NCI-H1417 (cell line): Measurements from ENCODE around the gene ELFN2.
A peak's percentile ranks its signal among the peaks of the same experiment; 100 is the strongest.

Experiments used
- DNase-seq, 3 experiments: peaks; one replicate each; lab custom pipeline; 2025; lab: John Stamatoyannopoulos, UW

The ELFN2 gene

DNA sequence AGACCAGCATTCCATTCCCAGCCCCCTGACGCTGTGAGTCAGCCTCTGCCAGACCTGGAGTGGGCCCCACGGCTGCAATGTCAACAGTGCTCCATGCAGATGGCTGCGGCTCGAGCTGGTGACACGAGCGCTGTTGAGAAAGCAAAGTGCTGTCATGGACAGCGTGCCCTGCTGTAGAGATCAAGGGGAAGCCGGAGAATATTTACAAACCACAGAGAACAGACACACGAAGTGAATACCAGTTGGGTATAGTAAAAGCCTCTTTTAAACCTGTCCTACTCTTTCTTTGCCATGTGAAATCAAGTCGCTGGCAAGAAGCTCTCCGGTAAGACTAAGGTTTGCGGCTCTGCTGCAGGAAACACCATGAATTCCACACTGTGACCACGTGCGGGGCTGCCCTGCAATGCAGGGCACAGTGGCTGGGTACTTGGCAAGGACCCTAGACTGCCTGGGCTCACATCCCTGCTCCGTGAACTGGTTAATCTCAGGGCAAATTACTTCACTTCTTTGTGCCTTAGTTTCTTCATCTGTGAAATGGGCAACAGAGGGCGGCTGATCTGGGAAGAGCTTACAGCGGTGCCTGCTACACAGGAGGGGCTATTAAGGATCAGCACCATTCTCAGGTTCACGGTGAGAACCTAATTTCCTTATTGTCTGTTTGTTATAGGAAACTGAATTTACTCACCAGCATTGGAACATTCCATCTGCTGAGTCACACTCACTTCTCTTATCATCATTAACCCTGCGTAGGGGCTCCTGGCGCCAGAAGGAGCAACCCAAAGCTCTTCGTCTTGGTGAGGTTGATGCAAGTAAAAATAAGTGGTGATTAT lies 27.8 kb upstream of the ELFN2 start:
- peak in 2 of 3 experiments; percentile 10 to 23 for DNase-seq

DNA sequence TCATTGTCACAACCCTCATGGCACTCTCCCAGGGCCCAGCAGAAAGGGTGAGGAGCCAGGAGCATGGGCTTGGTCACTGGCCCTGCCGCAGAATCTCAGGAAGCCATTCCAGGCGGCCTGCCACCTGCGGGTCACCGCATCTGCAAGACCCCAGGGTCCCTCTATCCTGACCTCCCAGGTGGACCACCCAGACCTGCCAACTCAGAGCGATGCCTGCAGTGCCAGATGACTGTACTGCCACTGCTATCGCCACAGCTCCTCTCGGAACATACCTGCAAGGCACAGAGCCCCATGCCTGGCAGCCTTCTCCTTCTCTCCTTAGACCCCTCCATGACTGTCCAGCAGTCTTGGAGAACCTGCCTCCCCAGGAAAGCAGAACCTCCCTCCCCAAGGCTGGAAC lies 26.4 kb upstream of the ELFN2 start:
- DNase-seq, result no peak

DNA sequence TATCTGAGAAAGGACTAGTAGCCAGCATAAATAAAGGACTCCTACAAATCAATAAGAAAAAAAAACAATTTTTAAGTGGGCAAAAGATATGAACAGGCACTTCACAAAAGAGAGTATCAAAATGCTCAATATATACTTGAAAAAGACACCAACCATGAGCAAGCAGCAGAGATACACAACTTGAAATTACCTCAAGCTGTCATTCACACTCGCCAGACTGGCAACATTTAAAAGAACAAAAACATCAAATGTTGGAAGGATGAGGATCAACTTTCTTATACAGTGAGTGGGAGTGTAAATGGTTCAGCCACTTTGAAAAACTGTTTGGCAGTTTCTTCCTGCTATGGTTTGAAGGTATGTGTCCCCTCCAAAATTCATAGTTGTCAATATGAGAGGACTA lies 23.9 kb upstream of the ELFN2 start:
- no peak for DNase-seq

DNA sequence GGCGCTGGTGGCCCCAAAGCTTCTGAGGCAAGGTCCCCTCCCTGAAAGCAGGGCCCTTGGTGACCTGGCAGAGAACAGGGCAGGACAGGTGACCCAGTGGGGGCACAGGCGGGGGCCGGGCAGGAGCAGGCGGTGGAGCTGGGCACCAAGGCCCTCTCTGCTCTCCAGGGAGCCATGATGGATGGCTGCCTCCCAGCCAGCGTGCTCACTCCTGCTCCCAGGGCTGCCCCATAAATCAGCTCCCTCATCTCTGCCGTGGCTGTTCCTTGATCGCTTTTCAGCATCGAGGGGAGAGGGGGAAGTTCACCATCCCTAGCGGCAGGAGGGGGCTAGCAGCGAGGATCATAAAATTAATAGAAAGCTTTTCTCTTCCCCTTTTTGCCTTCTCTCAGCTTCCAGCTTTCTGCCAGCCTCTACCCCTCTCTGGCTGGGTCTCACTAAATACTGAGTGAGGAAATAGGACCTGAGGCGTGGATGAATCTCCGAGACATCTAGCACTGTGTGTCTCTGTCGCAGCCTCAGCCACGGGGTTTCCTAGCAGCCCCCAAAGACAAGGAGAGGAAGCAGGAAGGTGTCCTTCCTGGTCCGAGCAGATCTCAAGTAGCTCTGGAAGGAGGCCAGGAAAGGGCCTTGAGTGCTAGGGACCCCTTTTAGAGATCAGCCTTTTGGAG lies 22.2 kb upstream of the ELFN2 start:
- DNase-seq, result peak in 1 of 3 experiments; percentile 16

DNA sequence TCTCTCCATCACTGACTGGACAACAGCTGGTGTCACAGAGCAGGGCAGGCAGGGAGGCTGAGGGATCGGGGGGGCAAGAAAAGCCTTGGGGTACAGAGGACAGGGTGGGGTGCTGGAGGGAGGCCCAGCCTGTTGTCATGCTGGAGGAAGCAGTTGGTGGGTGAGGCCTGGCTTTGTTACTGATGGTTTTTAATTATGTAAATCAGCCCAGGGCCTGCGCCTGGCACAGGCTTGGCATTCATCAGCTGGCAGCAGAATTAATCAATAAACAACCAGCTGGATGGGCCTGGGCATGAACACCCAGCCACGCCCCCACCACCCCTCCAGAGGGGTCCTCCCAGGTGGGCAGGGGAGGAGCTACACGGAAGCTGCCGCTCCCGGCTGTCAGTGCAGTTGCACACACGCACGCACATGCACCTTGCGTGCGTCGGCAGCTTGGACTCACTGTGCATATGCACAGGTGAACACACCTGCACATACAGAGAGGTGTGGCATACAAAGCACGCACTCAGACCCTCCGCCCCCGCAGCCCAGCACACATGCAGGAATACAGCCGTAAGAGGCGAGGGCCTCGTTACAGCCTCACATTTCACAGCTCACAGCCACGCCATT lies 21.3 kb upstream of the ELFN2 start:
- DNase-seq, result peak; percentile 54 to 62 (median 60)

DNA sequence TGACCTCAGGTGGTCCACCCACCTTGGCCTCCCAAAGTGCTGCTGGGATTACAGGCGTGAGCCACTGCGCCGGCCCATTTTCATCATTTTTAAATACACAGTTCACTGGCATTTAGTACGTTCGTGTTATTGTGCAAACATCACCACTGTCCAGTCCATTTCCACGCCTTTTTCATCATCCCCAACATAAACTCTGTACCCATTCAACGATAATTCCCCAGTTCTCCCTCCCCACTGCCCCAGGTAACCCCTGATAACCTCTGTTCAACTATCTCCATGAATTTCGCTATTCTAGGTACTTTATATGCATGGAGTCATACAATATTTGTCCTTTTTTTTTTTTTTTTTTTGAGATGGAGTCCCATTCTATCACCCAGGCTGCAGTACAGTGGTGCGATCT lies 18.2 kb upstream of the ELFN2 start:
- no peak for DNase-seq

DNA sequence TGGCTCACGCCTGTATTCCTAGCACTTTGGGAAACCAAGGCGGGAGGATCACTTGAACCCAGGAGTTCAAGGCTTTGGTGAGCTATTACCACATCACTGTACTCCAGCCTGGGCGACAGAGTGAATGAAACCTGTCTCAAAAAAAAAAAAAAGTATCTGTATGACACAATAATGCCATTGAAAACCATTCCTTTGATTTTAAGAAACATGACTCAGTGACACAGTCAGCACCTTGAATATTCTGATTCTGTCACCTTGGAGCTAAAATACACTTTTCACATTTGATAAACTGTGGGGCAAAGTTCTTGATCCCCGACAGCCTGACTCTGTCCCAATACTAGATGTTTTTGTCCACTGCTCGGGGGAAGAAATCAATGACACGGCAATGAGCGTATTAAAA lies 16.7 kb upstream of the ELFN2 start:
- DNase-seq, result no peak

DNA sequence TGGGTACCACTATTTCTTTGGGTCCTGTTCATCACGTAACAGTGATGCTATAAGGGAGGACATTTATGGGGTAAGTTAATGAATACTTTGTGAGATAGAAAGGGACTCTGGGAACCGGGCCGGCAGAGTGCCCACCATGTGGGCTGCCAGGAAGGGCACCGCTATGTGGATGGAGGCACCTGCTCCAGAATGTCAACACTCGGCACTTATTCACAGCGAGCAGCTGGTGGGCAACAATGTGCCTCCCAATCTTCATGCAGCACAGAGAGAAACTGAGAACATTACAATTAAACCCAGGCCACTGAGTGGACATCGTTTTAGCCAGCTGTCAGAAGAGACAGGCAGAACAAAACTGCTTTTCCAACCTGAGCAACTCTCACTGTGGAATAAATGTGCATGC lies 15.8 kb upstream of the ELFN2 start:
- DNase-seq, result peak in 1 of 3 experiments; percentile 49

DNA sequence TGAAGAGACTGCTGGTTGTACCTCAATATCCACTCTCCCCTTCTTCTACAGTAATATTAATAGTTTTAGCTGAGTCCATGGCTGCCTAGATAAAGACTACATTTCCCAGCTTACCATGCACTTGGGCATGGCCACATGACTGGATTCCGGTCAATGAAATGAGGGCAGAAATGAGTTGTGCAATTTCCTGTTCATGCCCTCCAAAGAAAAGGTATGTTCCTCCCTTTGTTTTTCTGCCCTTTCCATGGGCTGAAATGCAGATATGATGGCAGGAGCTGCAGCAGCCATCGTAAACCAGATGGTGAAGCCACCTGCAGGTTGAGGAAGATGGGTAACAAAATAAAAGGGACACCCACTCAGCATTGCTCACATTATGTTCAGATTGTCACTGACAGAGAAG lies 15.3 kb upstream of the ELFN2 start:
- DNase-seq, result no peak

DNA sequence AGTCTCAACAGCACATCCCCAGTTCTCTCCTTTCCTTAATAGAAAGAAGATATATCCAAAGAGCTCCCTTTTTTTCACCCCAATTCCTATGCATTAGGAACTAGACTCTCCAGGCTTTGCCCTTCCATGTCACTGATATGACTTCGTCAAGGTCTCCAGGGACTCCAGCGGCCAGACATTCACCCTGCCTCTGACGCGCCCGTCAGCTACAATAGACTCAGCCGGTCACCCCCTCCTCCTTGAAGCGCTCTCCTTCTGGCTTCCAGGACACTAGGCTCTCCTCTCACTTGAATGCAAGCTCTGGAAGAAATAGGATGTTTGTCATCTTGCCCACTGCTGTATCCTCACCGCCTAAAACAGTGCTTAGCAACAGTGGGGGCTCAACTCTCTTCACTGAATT lies 14.9 kb upstream of the ELFN2 start:
- no peak for DNase-seq

DNA sequence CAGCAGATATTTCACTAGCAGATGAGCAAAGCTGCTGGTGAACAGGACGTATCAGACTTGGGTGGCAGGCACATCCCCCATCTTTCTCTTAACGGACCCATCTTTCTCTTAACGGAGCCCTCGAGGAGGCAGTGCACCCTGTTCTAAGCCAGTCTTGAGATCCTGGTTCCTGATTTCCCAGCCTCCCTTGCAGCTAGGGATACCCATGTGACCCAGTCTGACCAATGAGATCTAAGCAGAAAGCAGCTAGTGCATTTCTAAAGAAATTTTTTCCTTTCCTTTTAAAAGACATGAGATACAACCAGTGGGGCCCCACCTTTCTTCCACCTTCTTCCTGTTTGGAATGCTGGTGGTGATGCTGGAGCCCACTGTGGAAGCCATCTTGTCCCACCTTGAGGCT lies 13.6 kb upstream of the ELFN2 start:
- no peak for DNase-seq

DNA sequence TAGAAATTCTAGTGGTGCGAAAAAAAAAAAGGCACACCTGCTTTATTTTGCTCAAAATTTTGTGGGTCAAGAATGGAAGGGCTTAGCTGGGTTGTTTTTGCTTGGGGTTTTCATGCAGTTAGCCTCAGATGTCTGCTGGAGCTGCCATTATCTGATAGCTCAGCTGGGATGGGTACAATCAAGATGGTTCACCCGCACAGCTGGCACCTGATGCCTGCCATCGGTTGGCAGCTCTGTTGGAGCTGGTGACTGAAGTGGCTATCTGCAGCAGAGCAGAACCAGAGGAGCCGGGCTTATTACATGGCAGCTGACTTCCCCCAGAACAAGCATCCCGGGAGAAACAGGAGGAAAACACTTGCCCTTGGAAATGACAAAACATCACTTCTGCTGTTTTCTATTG lies 12.1 kb upstream of the ELFN2 start:
- DNase-seq, result peak in 2 of 3 experiments; percentile 5 to 8

DNA sequence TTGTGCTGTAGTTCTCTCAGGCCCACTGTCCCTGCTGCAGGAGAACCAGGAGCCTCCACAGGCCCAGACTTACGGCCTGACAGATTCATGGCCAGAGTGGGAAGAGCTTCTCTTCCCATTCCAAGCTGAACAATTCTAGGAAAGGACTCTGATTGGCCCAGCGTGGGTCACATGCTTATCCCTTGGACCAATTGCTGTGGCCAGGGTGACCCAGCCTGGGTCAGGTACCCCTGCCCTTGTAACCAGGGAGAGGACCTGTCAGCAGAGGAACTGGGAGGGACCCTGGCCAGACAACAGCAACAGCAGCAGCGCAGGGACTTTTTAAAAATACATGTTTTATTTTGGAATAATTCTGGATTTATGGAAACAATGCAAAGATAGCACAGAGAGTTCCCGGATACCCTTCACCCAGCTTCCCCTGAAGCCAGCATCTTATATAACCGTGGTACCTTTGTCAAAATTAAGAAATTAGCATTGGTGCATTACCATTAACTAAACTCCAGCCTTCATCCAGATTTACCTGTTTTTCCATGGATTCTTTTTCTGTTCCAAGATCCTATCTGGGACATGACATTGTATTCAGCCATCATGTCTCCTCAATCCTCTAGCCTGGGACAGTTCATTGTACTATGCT lies 8.8 kb upstream of the ELFN2 start:
- no peak for DNase-seq

DNA sequence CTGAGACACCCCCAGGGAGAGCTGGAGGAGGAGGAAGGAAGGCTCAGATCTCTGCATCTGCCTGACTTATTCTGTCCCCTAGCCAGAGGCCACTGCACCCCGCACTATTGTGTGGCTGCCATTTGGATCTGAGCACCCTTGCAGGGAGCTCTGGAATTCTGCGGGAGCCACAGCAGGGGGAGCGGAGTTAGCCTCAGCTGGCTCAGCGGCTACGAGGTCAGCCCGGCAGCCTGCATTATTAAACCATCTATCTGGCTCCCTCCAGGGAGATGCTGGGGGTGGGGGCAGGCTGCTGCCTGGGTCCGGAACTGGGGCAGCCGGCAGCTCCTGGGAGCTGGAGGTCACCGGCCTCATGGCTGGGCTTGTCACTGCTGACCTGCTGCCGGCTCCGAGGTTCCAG lies 6.5 kb upstream of the ELFN2 start:
- no peak for DNase-seq

DNA sequence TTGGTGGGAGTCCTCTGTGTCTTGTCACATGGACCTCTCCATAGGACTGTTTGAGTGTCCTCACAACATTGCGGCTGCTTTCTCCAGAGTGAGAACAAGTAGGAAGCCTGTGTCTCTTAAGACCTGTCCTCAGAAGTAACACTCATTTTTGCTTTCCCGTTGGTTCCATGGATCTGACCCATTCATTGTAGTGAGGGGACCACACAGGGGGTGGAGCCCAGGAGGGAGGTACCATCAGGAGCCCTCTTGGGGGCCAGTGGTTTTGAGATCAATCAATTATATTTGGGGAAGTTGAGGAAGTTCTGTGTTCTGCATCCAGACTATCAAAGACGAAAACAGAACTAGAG lies 5.4 kb upstream of the ELFN2 start:
- no peak for DNase-seq

DNA sequence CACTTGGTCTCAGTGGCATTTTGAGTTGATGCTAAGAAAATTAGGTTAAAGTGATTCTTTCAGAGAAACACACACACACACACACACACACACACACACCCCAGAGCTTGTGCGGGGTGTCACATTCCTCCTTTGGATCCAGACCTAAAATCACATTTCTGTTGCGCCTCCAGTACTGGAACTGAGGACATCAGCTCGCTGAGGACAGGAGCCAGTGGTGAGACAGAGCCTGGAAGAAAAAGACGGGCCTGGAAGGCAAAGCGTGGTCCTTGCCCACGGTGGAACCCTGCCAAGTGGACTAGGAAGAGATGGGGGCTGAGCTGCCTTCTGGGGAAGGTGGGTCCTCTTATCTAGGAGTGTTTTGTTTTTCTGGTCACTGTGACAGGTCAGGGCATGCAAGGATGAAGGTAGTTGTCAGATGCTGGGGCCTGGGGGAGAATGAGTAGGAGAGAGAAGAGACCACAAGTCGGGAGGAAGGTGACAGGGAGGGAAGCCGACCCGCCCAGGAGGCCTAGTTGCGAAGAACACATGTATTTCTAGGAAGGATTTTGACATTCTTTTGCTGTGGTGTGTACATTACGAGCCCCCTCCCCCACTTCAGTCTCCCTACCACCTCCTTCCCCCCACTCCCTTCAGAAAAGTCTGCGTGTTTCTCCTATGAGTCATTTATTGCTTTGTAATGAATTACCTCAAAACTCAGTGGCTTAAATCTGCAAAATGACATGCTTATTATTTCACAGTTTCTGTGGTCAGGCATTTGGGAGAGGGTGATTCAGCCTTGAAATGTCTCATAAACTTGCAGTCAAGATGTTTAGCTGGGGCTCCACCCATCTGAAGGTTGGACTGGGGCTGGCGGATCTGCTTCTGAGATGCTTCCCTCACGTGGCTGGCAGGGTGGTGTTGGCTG lies 4.8 kb upstream of the ELFN2 start:
- no peak for DNase-seq

DNA sequence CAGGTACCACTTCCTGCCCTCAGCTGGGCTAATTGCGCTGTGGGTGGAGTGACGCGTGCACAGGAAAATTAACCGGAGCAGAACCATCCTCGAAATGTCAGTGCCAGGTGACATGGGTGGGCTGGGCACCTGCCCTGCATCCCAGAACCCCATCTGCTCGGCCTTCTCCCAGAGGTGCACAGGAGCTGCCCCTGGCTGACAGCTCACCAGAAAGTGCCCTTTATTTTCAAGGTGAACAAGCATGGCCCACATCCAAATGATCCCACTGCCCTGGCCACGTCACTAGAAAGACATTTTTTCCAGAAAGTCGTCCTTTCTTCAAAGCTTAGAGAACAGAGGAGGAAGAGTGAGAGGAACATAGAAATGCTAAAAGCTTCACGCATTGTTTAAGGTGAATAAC lies 4.1 kb upstream of the ELFN2 start:
- no peak for DNase-seq

DNA sequence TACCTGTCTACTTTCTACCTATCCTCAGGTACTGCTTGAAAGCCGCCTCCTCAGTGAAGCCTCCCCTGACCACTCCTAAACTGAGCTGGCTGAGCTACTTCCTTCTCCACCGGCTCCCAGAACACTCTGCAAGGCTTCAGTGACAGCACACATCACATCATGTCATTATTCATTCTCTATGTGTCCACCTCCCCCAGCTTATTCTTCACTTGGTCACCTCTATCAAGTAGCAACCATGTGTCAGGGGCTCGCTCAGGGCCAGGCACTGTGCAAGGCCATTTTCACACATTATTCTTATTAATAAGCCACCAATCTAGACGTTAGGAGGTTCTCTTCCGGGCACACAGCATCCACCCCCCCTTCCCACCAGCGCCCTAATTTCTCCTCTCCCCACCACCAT lies 3.7 kb upstream of the ELFN2 start:
- no peak for DNase-seq

DNA sequence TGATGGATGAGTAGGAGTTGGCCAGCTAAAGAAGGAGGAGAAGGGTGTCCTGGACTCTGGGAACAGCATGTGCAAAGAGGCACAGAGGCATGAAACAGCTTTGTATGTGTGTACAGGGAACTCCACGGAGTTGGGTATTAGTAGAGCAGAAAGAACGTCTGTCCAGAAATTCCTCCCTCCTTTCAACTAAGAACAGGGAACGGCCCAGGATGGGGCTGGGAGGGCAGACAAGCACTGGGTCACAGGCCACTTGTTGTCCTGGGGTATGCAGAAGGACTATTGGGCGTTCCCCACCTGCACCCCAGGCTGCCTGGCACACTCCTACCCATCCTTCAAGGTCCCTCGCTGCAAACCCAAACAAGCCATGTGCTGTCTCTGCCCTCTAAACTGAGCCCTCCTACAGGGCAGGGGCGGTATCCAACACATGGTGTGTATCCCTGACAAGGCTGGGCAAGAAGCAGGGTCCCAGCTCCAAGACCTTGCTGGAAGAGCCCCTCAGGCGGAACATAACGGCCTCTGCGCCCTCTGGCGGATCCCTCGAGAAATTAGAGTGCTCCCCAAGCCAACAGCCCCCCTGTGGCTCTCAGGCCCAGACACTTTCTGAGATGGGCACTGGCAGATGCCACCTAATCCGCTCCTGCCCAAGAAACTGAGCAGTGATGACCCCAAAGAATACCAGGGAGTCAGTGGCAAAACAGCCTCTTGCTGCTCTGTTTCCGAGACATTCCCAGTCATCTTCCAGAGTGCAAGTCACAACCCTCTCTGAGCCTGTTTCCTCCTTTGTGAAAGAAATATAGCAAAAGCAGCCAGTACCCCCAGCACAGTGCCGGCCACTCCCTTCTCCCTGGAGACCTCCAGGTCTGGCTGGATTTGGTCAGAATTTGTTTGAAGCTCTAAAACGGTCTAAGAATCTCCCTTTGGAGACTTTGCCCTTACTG lies 1.6 kb upstream of the ELFN2 start:
- peak in 1 of 3 experiments; percentile 3 for DNase-seq
